Muscle layer of colon (tissue), 2 donors: ENCODE data around the gene TYK2.
"Not testable (repeated sequence)": the region's sequence is repeated elsewhere in the genome, so short reads cannot be mapped to it uniquely, and the experiment has no call there.

ENCODE experiments used
- H3K27ac ChIP-seq: one replicate; pipeline ENCODE4 v1.7.0; 2013; ENCODE audit warnings: low read depth, mild to moderate bottlenecking, low read length, moderate library complexity
- H3K27me3 ChIP-seq, 2 donors: one replicate each; pipeline ENCODE4 v1.7.0; 2013; ENCODE audit warnings: low read length in 2 of 2, mild to moderate bottlenecking in 2 of 2; ENCODE audit not compliant: insufficient read depth in 2 of 2, control insufficient read depth in 1 of 2
- H3K36me3 ChIP-seq: one replicate; pipeline ENCODE4 v1.7.0; 2013; ENCODE audit warnings: mild to moderate bottlenecking, low read length; ENCODE audit not compliant: insufficient read depth
- H3K4me1 ChIP-seq: one replicate; pipeline ENCODE4 v1.7.0; 2013; ENCODE audit warnings: mild to moderate bottlenecking, low read length; ENCODE audit not compliant: insufficient read depth
- H3K4me3 ChIP-seq, 2 donors: one replicate each; pipeline ENCODE4 v1.7.0; 2013; ENCODE audit warnings: low read length in 2 of 2, low read depth in 1 of 2, mild to moderate bottlenecking in 1 of 2, moderate library complexity in 1 of 2
- H3K9ac ChIP-seq: one replicate; pipeline ENCODE4 v1.7.0; 2013; ENCODE audit warnings: low read length
- H3K9me3 ChIP-seq: one replicate; pipeline ENCODE4 v1.7.0; 2013; ENCODE audit warnings: mild to moderate bottlenecking, low read length
- donor health status: abdominal sarcoma.
- donor health status: Adenocarcinoma of cecum.

The TYK2 gene

DNA sequence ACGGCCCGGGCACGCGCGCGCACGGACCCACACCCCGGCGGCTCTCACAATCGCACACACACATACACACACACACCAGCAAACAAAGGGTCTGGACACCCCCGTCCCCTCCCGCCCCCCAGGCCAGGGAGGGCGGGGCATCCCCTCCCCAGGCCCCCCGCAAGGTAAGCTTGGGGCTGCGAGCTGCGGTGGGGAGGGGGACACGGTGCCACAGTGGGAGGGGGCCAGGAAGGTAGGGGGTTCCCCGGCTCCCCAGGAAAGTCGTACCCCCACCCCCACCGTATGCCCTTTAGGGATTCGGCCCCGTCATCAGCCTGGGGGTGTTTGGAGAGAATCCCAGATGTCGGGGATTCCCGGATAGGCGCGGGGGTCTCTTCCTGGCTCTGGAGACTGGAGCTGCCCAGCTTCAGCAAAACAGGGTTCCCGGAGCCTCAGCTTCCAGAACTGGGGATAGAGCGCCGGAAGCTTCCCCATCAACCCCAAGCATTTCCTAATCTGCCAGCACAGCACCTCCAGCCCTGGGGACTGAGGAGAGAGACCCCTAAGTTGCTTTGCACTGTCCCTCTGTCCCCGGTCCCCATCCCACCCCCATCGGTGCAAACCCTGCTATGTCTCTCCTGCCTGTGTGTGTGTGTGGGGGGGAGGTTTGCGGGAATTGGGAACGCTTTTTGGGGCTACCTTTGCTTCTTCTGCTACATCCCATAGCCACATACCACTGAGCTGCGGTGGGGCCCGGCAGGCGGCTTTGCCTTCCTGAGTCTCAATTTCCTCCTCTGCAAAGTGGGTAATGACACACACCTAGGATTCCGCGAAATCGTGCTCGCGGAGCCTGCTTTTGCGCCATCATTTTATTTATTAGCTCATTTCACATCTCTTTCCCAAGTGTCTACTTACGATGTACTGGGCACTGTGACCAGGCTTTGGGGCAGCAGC is 24.8 kb upstream of the TYK2 start:
- Histone ChIP-seq H3K4me1 (peaks cover 31% of the 10 kb centered on the region), H3K4me3 (peak overlapping the region in 1 of 2 donors; percentile 100), H3K27ac (no peak overlapping the region), H3K27me3 (peaks cover 4 to 35% of the 10 kb centered on the region in 2 donors), H3K36me3 (peaks cover 6% of the 10 kb centered on the region), H3K9ac (no peak overlapping the region), H3K9me3 (no peaks in the 10 kb centered on the region)

DNA sequence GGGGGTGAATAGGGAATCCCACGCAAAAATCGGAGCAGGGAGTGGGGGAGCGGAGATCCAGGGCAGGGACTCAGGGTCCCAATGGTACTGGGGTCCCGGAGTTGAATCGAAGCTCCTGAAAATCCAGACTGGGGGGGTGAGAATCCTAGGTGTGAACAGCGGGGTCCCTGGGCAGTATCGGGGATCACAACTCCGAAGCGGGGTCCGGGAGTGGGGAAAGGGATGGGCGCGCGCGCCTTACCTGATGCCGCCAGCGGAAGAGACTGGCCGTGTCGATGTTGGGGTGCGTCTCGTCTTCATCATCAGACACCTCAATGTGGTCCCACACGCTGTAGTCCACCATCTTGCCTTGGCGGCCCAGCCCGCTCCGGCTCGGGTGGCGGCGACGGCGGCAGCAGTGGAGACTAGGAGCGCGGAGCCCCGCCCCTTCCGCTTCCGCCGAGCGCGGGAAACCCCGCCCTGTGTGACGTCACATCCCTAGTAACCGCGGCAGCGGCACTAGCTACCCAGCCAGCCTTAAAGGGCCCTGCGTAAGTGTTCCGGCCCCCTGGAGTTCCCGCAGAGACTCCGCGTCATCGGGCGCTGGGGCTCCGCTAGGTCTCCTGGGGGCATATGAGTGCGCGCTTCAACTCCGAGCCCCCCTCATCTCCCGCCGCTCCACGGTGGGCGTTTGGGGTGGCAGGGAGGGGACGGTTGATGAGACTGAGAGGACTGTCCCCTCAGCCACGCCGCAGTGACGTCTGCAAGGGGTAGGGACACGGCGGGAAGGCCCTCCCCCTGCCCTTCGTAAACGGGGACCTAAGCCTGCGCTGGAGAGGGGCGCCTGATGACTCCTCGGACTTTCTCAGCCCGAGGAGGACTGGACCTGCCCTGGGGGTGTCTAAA is 23.0 kb upstream of the TYK2 start, which contains the start of gene CDC37:
CDC37 (minus strand) TSS at position 406 of the 885 bp plus-strand sequence; CDS start at position 343, 63 bp downstream.
- Histone ChIP-seq H3K27ac (peak within 1 kb of the TSS; percentile 76), H3K9me3 (no peaks in the 10 kb centered on the region), H3K36me3 (peaks cover 10% of the 10 kb centered on the region), H3K4me1 (peaks cover 31% of the 10 kb centered on the region), H3K4me3 (peak within 1 kb of the TSS; percentile 96 to 100), H3K27me3 (peaks cover 4 to 26% of the 10 kb centered on the region in 2 donors), H3K9ac (peak within 1 kb of the TSS; percentile 100)

DNA sequence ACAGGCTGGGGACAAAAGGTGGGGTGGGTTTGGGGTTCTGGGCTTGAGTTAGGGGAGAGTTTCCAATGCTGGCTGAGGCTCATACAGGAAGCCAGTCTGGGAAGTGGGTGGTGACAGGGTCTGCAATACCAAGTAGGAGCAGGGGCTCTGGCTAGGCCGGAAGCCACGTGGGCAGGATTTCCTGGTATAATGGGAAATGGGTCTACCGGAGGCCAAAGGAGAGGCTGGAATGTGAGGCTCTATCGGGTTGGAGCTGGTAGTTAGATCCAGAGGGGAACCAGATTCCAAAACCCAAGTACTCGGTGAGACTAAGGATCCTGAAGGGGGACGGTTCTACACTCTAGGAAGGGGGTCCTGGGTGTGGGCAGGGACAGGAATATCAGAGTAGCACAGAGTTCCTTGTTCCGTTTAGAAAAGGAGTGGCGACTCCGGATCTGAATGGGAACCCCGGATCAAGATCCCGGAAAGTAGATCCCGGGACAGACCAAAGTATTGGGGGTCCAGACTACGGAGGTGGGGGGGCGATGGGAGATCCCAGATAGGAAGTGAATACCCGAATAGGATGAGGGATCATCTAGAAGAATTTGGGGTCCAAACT is 22.2 kb upstream of the TYK2 start:
- peaks cover 31% of the 10 kb centered on the region for H3K4me1 ChIP-seq
- H3K4me3 ChIP-seq: peak overlapping the region; percentile 96 to 100
- peaks cover 10% of the 10 kb centered on the region for H3K36me3 ChIP-seq
- H3K27ac ChIP-seq: peak overlapping the region; percentile 76
- H3K27me3 ChIP-seq: peaks cover 4 to 22% of the 10 kb centered on the region in 2 donors
- no peaks in the 10 kb centered on the region for H3K9me3 ChIP-seq
- H3K9ac ChIP-seq: peak overlapping the region; percentile 100

DNA sequence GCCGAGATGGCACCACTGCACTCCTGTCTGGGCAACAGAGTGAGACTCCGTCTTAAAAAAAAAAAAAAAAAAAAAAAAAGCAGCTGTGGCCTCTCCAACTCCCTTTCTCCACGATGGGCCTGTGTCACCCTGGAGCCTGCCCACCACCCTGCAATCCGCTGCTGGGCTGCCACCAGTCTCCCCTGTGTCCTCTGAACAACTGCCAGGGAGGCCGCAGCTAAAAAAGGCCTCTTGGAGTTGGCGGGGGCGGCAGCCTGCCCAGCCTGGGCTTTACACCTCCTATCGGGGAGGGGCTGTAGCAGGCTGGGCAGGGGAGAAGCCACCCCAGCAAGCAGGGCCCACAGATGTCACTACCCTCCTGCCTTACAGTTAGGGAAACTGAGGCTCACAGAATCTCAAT is 19.5 kb upstream of the TYK2 start:
- no peak overlapping the region for H3K27ac ChIP-seq
- H3K4me1 ChIP-seq: peaks cover 31% of the 10 kb centered on the region
- H3K9ac ChIP-seq: no peak overlapping the region
- H3K27me3 ChIP-seq: peaks cover 4 to 6% of the 10 kb centered on the region in 2 donors
- no peaks in the 10 kb centered on the region for H3K9me3 ChIP-seq
- H3K4me3 ChIP-seq: no peak overlapping the region
- H3K36me3 ChIP-seq: peaks cover 16% of the 10 kb centered on the region

DNA sequence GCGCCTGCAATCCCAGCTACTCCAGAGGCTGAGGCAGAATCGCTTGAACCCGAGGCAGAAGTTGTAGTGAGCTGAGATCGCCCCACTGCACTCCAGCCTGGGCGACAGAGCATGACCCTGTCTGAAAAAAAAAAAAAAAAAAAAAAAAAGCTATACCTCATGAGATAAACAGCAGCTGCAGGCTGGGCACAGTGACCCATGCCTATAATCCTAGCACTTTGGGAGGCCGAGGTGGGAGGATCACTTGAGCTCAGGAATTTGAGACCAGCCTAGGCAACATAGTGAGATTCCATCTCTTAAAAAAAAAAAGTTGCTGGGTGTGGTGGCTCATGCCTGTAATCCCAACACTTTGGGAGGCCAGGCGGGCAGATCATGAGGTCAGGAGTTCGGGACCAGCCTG is 19.0 kb upstream of the TYK2 start:
- not testable (repeated sequence) for H3K27ac ChIP-seq, H3K9ac ChIP-seq, H3K9me3 ChIP-seq, H3K27me3 ChIP-seq, H3K4me3 ChIP-seq
- peaks cover 26% of the 10 kb centered on the region for H3K4me1 ChIP-seq
- peaks cover 18% of the 10 kb centered on the region for H3K36me3 ChIP-seq

DNA sequence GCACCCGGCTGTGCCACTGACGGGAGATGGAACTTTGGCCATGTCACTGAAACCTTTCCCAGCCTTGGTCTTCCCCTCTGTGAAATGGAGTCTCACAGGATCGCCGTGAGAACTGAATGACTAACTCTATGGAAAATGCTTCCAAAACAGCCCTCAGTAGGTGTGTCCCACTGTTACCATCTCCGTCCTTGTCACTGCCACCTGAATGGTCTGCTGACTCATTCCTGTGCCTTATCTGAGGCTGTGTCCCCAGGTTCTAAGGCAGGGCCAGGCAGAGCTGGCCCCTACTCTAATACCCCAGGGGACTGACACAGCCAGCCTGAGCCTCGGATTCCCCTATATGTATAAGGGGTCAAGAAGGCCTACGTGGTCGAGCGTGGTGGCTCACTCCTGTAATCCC is 18.4 kb upstream of the TYK2 start:
- Histone ChIP-seq H3K27ac (no peak overlapping the region), H3K9ac (no peak overlapping the region), H3K4me1 (peaks cover 24% of the 10 kb centered on the region), H3K27me3 (no peaks in the 10 kb centered on the region), H3K4me3 (no peak overlapping the region), H3K36me3 (peaks cover 18% of the 10 kb centered on the region), H3K9me3 (no peaks in the 10 kb centered on the region)

DNA sequence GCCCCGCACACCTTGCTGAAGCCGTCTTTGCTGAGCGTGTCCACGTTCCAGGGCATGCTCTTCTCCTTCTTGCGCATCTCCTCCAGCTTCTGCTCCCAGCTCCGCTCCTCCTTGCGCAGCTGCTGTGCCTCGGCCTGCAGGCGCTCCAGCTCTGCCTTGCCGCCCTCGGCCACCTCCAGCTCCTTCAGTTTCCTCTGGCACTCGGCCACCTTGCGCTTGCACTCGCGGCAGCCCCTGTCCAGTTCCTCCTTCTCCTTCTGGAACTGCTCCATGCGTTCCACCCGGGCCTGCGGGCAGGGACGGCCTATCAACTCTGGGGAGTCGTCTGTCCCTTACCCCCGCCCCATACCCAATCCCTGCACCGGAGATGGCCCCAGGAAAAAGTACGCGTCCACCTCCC is 15.5 kb upstream of the TYK2 start:
- H3K9me3 ChIP-seq: no peaks in the 10 kb centered on the region
- peaks cover 4% of the 10 kb centered on the region for H3K4me1 ChIP-seq
- H3K27ac ChIP-seq: no peak overlapping the region
- H3K4me3 ChIP-seq: no peak overlapping the region
- H3K9ac ChIP-seq: no peak overlapping the region
- H3K36me3 ChIP-seq: peaks cover 33% of the 10 kb centered on the region
- H3K27me3 ChIP-seq: no peaks in the 10 kb centered on the region

DNA sequence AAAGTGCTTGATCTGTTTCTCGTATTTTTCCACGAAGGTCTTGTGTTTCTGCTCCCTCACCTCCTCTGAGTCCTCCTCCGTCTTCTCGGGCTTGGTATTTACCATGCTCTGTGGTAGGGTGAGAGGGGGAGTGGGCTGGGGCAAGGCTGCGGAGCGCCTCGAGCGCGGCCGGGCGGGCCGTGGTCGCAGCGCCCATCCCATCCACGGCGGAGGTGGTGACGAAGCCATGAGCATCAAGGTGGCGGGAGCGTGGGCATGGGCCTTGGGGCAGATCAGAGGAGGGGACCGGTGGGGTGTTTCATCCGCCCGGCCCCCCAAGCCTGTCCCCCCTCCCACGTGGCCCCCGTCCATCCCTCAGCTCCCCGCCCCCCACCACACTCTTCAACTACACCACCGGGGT is 15.1 kb upstream of the TYK2 start:
- Histone ChIP-seq H3K4me3 (no peak overlapping the region), H3K27me3 (no peaks in the 10 kb centered on the region), H3K9ac (no peak overlapping the region), H3K36me3 (peaks cover 31% of the 10 kb centered on the region), H3K27ac (no peak overlapping the region), H3K4me1 (no peaks in the 10 kb centered on the region), H3K9me3 (no peaks in the 10 kb centered on the region)

DNA sequence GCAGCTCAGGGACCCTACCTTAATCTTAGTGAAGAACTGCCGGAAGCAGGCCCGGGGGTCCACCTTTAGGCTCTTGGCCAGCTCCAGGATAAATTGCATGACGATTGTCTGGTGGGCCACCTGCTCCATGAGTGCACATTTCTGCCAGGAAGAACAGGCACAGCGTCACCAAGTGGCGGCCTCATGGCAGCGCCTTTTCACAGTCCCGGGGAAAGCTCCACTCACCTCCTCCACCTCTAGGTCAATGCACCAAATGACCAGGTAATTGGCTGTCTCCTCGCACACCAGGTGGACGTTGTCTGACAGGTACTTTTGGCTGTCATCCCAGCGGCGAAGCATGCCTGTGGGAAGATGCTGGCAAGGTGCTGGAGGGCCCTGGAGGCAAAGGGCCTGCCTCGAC is 14.6 kb upstream of the TYK2 start:
- Histone ChIP-seq H3K27ac (no peak overlapping the region), H3K4me3 (no peak overlapping the region), H3K27me3 (no peaks in the 10 kb centered on the region), H3K9me3 (no peaks in the 10 kb centered on the region), H3K9ac (no peak overlapping the region), H3K4me1 (no peaks in the 10 kb centered on the region), H3K36me3 (peaks cover 26% of the 10 kb centered on the region)

DNA sequence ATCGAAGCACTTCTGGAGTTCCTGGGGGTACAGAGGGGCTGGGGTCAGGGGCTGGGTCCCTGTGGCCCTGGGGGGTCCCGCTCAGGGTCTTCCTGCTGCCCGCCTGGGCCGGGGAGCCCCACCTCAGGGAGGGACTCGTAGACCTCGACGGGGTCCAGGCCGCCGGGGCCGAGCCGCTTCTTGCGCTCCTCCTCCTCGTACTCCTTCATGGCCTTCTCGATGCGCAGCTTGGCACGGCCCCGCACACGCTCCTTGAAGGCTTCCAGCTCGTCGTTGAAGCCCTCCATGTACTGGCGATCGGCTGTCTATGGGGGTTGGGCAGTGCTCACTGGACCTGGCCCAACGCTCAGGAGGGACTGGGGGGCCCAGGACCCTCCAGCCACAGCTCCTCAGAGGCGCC is 12.8 kb upstream of the TYK2 start:
- no peak overlapping the region for H3K9ac ChIP-seq
- no peak overlapping the region for H3K27ac ChIP-seq
- H3K4me1 ChIP-seq: no peaks in the 10 kb centered on the region
- H3K36me3 ChIP-seq: peaks cover 23% of the 10 kb centered on the region
- H3K27me3 ChIP-seq: no peaks in the 10 kb centered on the region
- H3K4me3 ChIP-seq: no peak overlapping the region
- H3K9me3 ChIP-seq: no peaks in the 10 kb centered on the region

DNA sequence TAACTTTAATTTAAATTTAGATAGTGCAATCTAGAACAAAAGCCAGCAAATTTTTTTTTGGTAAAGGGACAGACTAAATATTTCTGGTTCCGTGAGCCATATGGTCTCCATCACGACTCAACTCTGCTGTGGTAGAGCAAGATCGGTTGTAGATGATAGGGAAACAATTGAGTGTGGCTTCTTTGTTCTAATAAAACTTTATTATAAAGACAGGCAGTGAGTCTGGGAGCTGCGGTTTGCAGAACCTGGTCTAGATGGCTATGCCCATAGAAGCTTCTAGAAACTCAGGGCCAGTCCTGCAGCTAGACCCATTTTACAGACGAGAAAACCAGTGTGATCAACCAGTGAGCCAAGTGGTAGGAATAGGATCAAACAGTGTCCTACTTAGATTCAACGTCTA is 11.7 kb upstream of the TYK2 start:
- Histone ChIP-seq H3K36me3 (peaks cover 23% of the 10 kb centered on the region), H3K27ac (no peak overlapping the region), H3K27me3 (no peaks in the 10 kb centered on the region), H3K9ac (no peak overlapping the region), H3K4me3 (no peak overlapping the region), H3K9me3 (no peaks in the 10 kb centered on the region), H3K4me1 (no peaks in the 10 kb centered on the region)
